ENCODE measurements around the gene SCAMP1. TPM values are rescaled to one million over a fixed set of nuclear protein-coding genes. Genes with fewer than 3 reads are reported as not detected.

SCAMP1 gene
- total RNA-seq, 1 experiment from 2014 or later, result 43.8 TPM

DNA sequence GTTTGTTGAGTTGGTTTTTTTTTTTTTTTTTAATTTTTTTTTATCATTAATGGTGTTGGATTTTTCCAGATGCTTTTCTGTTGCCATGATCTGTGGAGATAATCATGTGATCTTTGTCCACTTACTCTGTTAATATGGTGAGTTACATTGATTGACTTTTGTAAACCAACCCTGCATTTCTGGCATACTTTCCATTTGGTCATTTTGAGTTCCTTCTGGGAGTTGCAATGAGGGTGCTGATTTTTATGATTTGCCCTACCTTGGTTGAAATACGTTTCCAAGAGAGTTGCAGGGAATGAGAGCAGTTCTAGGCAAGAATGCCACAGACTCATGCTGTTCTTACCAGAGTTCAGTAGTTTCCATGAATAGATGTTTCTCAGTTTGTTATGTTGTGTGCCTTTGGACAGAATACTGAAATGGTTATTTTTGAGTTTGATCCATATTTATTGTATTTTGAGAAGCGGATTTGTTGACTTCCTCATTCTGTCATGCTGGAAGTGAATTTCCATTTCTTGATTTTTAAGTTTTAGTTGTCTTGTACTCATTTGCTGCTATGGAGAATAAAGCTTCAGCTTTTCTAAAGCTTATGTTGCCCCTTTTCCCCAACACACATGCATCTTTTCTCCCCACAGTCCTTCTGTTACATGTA, 69.0 kb downstream of the SCAMP1 start:
- TF ChIP-seq FOXK1 (CRISPR knock-in tag; IDR thresholded peaks at IDR 0.05) (no peak), ZNF532 (CRISPR knock-in tag; IDR thresholded peaks at IDR 0.05; ENCODE audit: borderline replicate concordance) (no peak), ZSCAN18 (CRISPR knock-in tag; IDR thresholded peaks at IDR 0.05) (no peak), NR1H2 (CRISPR knock-in tag; IDR thresholded peaks at IDR 0.05) (no peak), E2F5 (CRISPR knock-in tag; IDR thresholded peaks at IDR 0.05) (no peak), ATF1 (CRISPR knock-in tag; IDR thresholded peaks at IDR 0.05) (no peak), NR3C1 (CRISPR knock-in tag; conservative IDR thresholded peaks at IDR 0.05; ENCODE audit: low read depth) (no peak), ZBTB43 (CRISPR knock-in tag; IDR thresholded peaks at IDR 0.05) (no peak), SP1 (CRISPR knock-in tag; conservative IDR thresholded peaks at IDR 0.05) (no peak), AR (CRISPR knock-in tag; IDR thresholded peaks at IDR 0.05) (no peak)
- TF ChIP-seq, protein P1, sequence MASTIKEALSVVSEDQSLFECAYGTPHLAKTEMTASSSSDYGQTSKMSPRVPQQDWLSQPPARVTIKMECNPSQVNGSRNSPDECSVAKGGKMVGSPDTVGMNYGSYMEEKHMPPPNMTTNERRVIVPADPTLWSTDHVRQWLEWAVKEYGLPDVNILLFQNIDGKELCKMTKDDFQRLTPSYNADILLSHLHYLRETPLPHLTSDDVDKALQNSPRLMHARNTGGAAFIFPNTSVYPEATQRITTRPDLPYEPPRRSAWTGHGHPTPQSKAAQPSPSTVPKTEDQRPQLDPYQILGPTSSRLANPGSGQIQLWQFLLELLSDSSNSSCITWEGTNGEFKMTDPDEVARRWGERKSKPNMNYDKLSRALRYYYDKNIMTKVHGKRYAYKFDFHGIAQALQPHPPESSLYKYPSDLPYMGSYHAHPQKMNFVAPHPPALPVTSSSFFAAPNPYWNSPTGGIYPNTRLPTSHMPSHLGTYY (CRISPR knock-in tag; IDR thresholded peaks at IDR 0.05), result no peak
- TF ChIP-seq, protein P2, sequence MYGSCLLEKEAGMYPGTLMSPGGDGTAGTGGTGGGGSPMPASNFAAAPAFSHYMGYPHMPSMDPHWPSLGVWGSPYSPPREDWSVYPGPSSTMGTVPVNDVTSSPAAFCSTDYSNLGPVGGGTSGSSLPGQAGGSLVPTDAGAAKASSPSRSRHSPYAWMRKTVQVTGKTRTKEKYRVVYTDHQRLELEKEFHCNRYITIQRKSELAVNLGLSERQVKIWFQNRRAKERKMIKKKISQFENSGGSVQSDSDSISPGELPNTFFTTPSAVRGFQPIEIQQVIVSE (CRISPR knock-in tag; IDR thresholded peaks at IDR 0.05; ENCODE audit: borderline replicate concordance), result no peak
- TF ChIP-seq, protein P3, sequence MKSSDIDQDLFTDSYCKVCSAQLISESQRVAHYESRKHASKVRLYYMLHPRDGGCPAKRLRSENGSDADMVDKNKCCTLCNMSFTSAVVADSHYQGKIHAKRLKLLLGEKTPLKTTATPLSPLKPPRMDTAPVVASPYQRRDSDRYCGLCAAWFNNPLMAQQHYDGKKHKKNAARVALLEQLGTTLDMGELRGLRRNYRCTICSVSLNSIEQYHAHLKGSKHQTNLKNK (CRISPR knock-in tag; IDR thresholded peaks at IDR 0.05), result no peak
- TF ChIP-seq, protein P4, sequence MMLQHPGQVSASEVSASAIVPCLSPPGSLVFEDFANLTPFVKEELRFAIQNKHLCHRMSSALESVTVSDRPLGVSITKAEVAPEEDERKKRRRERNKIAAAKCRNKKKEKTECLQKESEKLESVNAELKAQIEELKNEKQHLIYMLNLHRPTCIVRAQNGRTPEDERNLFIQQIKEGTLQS (CRISPR knock-in tag; conservative IDR thresholded peaks at IDR 0.05), result no peak
- Mint-ChIP-seq H3K36me3 (peaks cover 9% of the 10 kb centered on the region), H3K4me3 (no peak overlapping the region), H3K4me1 (0 out of 2 replicates have a peak, but pooled peaks cover 4% of the 10 kb centered on the region), H3K9me3 (peaks cover 10% of the 10 kb centered on the region), H3K27me3 (ENCODE audit: low read depth) (no peaks in the 10 kb centered on the region), H3K27ac (peak overlapping the region; percentile 23; the same call in 1 of the 2 replicates)
- ATAC-seq (no peak), DNase-seq (ENCODE audit: low spot score) (no peak)
- POLR2A ChIA-PET, result no interaction called here
- CTCF ChIA-PET, result no interaction called here

Data from WTC11 (cell line).